Naive thymus-derived CD4-positive, alpha-beta T cell (primary cell): Measurements from ENCODE around the gene RBPJ. TPM values are rescaled to one million over a fixed set of nuclear protein-coding genes. Genes with fewer than 3 reads are reported as not detected.

ENCODE experiments used
- ATAC-seq: fragments of 150-1000 bp; cut with Tn5 transposase; 2 replicates; pipeline ENCODE4 v1.10.0; 2021; ENCODE audit warnings: mild to moderate bottlenecking, moderate library complexity
- CTCF ChIA-PET: fragments of 350-600 bp; sonication (Branson Sonifier 250); formaldehyde crosslinking; loops from one replicate; lab custom pipeline; 2021; ENCODE audit warnings: antibody characterized with exemption; lab: Charles Lee
- POLR2A ChIA-PET: fragments of 350-600 bp; sonication (Branson Sonifier 250); formaldehyde crosslinking; loops from one replicate; lab custom pipeline; 2021; ENCODE audit warnings: antibody characterized with exemption, inconsistent platforms; lab: Charles Lee
- DNase-seq, 9 donors: peaks; one replicate each; pipeline versions ENCODE4 v3.0.0 to v3.0.0-alpha.2; 2020 to 2022; ENCODE audit warnings: mixed read lengths in 1 of 9
- H3K27ac ChIP-seq: one replicate; pipeline ENCODE4 v1.7.0; 2013; ENCODE audit warnings: mild to moderate bottlenecking, low read depth, low read length, moderate library complexity
- H3K27me3 ChIP-seq, 2 donors: one replicate each; pipeline ENCODE4 v1.7.0; 2013; ENCODE audit warnings: low read length in 2 of 2, mild to moderate bottlenecking in 2 of 2, moderate library complexity in 2 of 2; ENCODE audit not compliant: control insufficient read depth in 2 of 2, insufficient read depth in 2 of 2
- H3K36me3 ChIP-seq, 3 experiments: 1 replicate in 2 of 3; 2 replicates in 1 of 3; pipeline ENCODE4 v1.7.0; 2013; ENCODE audit warnings: low read length in 3 of 3, mild to moderate bottlenecking in 3 of 3, moderate library complexity in 1 of 3; ENCODE audit not compliant: insufficient read depth in 3 of 3, control insufficient read depth in 2 of 3
- H3K4me1 ChIP-seq, 2 donors: one replicate each; pipeline ENCODE4 v1.7.0; 2013; ENCODE audit warnings: low read length in 2 of 2, mild to moderate bottlenecking in 2 of 2, moderate library complexity in 1 of 2; ENCODE audit not compliant: control insufficient read depth in 2 of 2, insufficient read depth in 2 of 2
- H3K4me3 ChIP-seq: 2 replicates; pipeline ENCODE4 v1.7.0; 2013; ENCODE audit warnings: mild to moderate bottlenecking, low read length
- H3K9me3 ChIP-seq, 3 experiments: 1 replicate in 2 of 3; 2 replicates in 1 of 3; pipeline ENCODE4 v1.7.0; 2013; ENCODE audit warnings: low read length in 3 of 3; ENCODE audit not compliant: control insufficient read depth in 2 of 3
- H3K27ac Mint-ChIP-seq, 9 donors: one replicate each; pipeline ENCODE4 v1.8.0; 2020 to 2022; ENCODE audit warnings: mixed read lengths in 9 of 9, mild to moderate bottlenecking in 8 of 9, moderate library complexity in 5 of 9, inconsistent platforms in 2 of 9
- H3K27me3 Mint-ChIP-seq, 5 donors: one replicate each; pipeline ENCODE4 v1.8.0; 2021 to 2022; ENCODE audit warnings: mixed read lengths in 5 of 5, mild to moderate bottlenecking in 1 of 5
- H3K36me3 Mint-ChIP-seq, 5 donors: one replicate each; pipeline ENCODE4 v1.8.0; 2020 to 2022; ENCODE audit warnings: mixed read lengths in 5 of 5, mild to moderate bottlenecking in 3 of 5, inconsistent platforms in 1 of 5
- H3K4me1 Mint-ChIP-seq, 7 donors: one replicate each; pipeline ENCODE4 v1.8.0; 2020 to 2022; ENCODE audit warnings: mixed read lengths in 7 of 7, mild to moderate bottlenecking in 3 of 7, inconsistent platforms in 1 of 7
- H3K4me3 Mint-ChIP-seq, 10 donors: one replicate each; pipeline ENCODE4 v1.8.0; 2020 to 2022; ENCODE audit warnings: mild to moderate bottlenecking in 10 of 10, mixed read lengths in 10 of 10, moderate library complexity in 6 of 10, inconsistent platforms in 2 of 10
- H3K9me3 Mint-ChIP-seq, 11 donors: one replicate each; pipeline ENCODE4 v1.8.0; 2020 to 2022; ENCODE audit warnings: mixed read lengths in 11 of 11, mild to moderate bottlenecking in 4 of 11, inconsistent platforms in 1 of 11, moderate library complexity in 1 of 11
- intact Hi-C, 2 donors: fragments of 100-400 bp; cut with micrococcal nuclease; formaldehyde crosslinking; loops; one replicate each; pipeline ENCODE4 v1.15.1; 2023
- polyA plus RNA-seq, 2 donors: library from polyadenylated mRNA; unstranded; fragments of 300-500 nt; fragmentation: Illumina TruSeq; gene quantifications; one replicate each; pipeline ENCODE4 v1.2.3, GENCODE V29; 2021
- total RNA-seq, 6 experiments: library from RNA in 5 of 6; stranded (reverse) in 5 of 6; gene quantifications; 1 replicate in 5 of 6; 2 replicates in 1 of 6; pipeline ENCODE4 v1.2.3 and lab custom pipeline; 2021 to 2026

RBPJ gene
- total and polyA plus RNA-seq, 7 experiments from 2014 or later, result 48.1 to 144 (median 68.5) TPM

DNA sequence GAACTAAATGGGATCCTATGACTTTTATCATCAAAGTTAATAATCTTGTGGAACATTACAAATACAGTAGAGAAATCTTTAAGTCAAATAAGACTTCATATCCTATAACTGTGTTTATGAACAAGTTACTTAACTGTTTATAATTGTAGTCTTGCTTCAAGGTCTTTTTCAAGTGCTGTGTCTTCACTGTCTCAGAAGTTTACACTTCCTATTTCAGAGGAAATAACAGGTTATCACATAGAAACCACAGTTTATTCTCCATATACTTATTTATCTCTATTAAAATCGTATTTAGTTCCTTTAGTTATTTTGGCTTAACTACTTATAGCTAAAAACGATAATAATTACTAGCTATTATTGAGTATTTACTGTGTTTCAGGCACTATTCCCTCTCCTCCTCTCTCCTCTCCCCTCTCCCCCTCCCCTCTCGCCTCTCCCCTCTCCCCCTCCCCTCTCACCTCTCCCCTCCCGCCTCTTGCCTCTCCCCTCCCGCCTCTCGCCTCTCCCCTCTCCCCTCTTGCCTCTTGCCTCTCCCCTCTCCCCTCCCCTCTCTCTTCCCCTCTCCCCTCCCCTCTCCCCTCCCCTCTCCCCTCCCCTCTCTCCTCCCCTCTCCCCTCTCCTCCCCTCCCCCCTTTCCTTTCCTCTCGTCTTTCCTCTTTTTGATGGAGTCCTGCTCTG is 63.7 kb downstream of the RBPJ start:
- Mint-ChIP-seq H3K4me1 (peaks cover 9 to 47% (median 34%) of the 10 kb centered on the region in 7 donors), H3K9me3 (peaks cover 0 to 19% (median 3%) of the 10 kb centered on the region in 11 donors), H3K4me3 (no peak overlapping the region), H3K36me3 (peaks cover 14 to 33% (median 31%) of the 10 kb centered on the region in 5 donors), H3K27me3 (no peaks in the 10 kb centered on the region), H3K27ac (no peak overlapping the region)
- DNase-seq (no peak), ATAC-seq (peak; percentile 29)
- ChIA-PET POLR2A (no interaction called here), CTCF (no interaction called here)
- H3K27ac ChIP-seq, result no peak overlapping the region
- H3K36me3 ChIP-seq, result peaks cover 0 to 12% (median 0%) of the 10 kb centered on the region in 3 experiments
- H3K4me3 ChIP-seq, result no peak overlapping the region
- no peaks in the 10 kb centered on the region for H3K27me3 ChIP-seq
- peaks cover 0 to 3% (median 0%) of the 10 kb centered on the region in 3 experiments for H3K9me3 ChIP-seq
- intact Hi-C loops, result no loop called here
- peaks cover 3 to 4% of the 10 kb centered on the region in 2 donors for H3K4me1 ChIP-seq

DNA sequence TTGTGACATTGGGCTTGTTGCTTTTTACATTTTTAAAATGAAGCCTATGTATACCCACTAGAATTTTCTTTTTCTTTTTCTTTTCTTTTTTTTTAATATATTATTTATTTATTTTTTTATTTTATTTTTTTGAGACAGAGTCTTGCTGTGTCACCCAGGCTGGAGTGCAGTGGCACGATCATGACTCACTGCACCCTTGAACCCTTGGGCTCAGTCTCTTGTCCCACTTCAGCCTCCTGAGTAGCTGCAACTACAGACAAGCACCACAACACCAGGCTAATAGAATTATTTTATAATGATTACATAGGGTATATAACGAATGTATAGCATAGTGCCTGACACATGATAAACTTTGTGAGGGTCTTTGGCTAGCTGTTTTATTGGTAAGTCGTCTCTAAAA is 64.9 kb downstream of the RBPJ start:
- Mint-ChIP-seq H3K27ac (no peak overlapping the region), H3K9me3 (peaks cover 0 to 19% (median 3%) of the 10 kb centered on the region in 11 donors), H3K4me3 (no peak overlapping the region), H3K27me3 (no peaks in the 10 kb centered on the region), H3K4me1 (peaks cover 7 to 38% (median 29%) of the 10 kb centered on the region in 7 donors), H3K36me3 (peaks cover 14 to 42% (median 39%) of the 10 kb centered on the region in 5 donors)
- ATAC-seq (no peak), DNase-seq (no peak)
- CTCF ChIA-PET, result interaction anchor here (1.0 kb wide), 1 partner anchor 55 kb away, joined by 3 read pairs; no protein-coding TSS in a partner anchor
- H3K4me1 ChIP-seq, result peaks cover 3 to 4% of the 10 kb centered on the region in 2 donors
- peaks cover 0 to 12% (median 0%) of the 10 kb centered on the region in 3 experiments for H3K36me3 ChIP-seq
- H3K4me3 ChIP-seq, result no peak overlapping the region
- H3K27me3 ChIP-seq, result no peaks in the 10 kb centered on the region
- intact Hi-C loops, result no loop called here
- H3K27ac ChIP-seq, result no peak overlapping the region
- POLR2A ChIA-PET, result interaction anchor here (0.7 kb wide), 1 partner anchor 9 kb away, joined by 4 read pairs; no protein-coding TSS in a partner anchor
- peaks cover 0 to 3% (median 0%) of the 10 kb centered on the region in 3 experiments for H3K9me3 ChIP-seq

- Histone ChIP-seq H3K36me3 (peaks cover 0 to 12% (median 0%) of the 10 kb centered on the region in 3 experiments), H3K27ac (no peak overlapping the region), H3K4me1 (peaks cover 3 to 4% of the 10 kb centered on the region in 2 donors), H3K4me3 (no peak overlapping the region), H3K9me3 (peaks cover 0 to 3% (median 0%) of the 10 kb centered on the region in 3 experiments), H3K27me3 (no peaks in the 10 kb centered on the region)
- Mint-ChIP-seq H3K4me1 (peaks cover 4 to 31% (median 28%) of the 10 kb centered on the region in 7 donors), H3K9me3 (peaks cover 0 to 19% (median 3%) of the 10 kb centered on the region in 11 donors), H3K36me3 (peaks cover 14 to 44% (median 42%) of the 10 kb centered on the region in 5 donors), H3K27me3 (no peaks in the 10 kb centered on the region), H3K27ac (no peak overlapping the region), H3K4me3 (no peak overlapping the region)
- intact Hi-C loops, result no loop called here
- ChIA-PET POLR2A (interaction anchor here (0.7 kb wide), 1 partner anchor 10 kb away, joined by 4 read pairs; no protein-coding TSS in a partner anchor), CTCF (interaction anchor here (0.6 to 1.0 kb wide), 2 partner anchors 56 to 59 kb away, joined by 3 to 5 read pairs; no protein-coding TSS in a partner anchor)
- DNase-seq (no peak), ATAC-seq (no peak)
Observed at GRCh38 chr4:26386386-26386785, 65.6 kb downstream of the RBPJ start.

GRCh38 chr4:26388671-26389070 is 67.9 kb downstream of the RBPJ start:
- DNase-seq (no peak), ATAC-seq (no peak)
- POLR2A ChIA-PET, result no interaction called here
- Histone ChIP-seq H3K27me3 (no peaks in the 10 kb centered on the region), H3K4me3 (no peak overlapping the region), H3K4me1 (peaks cover 0 to 3% of the 10 kb centered on the region in 2 donors), H3K27ac (no peak overlapping the region), H3K36me3 (peaks cover 0 to 12% (median 0%) of the 10 kb centered on the region in 3 experiments), H3K9me3 (peaks cover 0 to 3% (median 0%) of the 10 kb centered on the region in 3 experiments)
- no peak overlapping the region for H3K4me3 Mint-ChIP-seq
- CTCF ChIA-PET, result no interaction called here
- no peaks in the 10 kb centered on the region for H3K27me3 Mint-ChIP-seq
- intact Hi-C loops, result no loop called here
- peaks cover 4 to 20% (median 12%) of the 10 kb centered on the region in 7 donors for H3K4me1 Mint-ChIP-seq
- H3K36me3 Mint-ChIP-seq, result peaks cover 14 to 52% (median 51%) of the 10 kb centered on the region in 5 donors
- H3K27ac Mint-ChIP-seq, result peak overlapping the region in 1 of 9 donors; percentile 40
- H3K9me3 Mint-ChIP-seq, result peaks cover 0 to 19% (median 3%) of the 10 kb centered on the region in 11 donors

GRCh38 chr4:26397086-26397485 is 76.3 kb downstream of the RBPJ start:
- Histone ChIP-seq H3K27ac (no peak overlapping the region), H3K9me3 (no peaks in the 10 kb centered on the region), H3K27me3 (no peaks in the 10 kb centered on the region), H3K4me1 (no peaks in the 10 kb centered on the region), H3K36me3 (no peaks in the 10 kb centered on the region), H3K4me3 (no peak overlapping the region)
- no peak for ATAC-seq
- peaks cover 8 to 44% (median 15%) of the 10 kb centered on the region in 7 donors for H3K4me1 Mint-ChIP-seq
- no peaks in the 10 kb centered on the region for H3K9me3 Mint-ChIP-seq
- intact Hi-C loops, result loop anchor here in 1 of 2 donors (5.0 kb wide), 1 partner anchor 35 kb away; no protein-coding TSS in a partner anchor
- H3K4me3 Mint-ChIP-seq, result peak overlapping the region in 1 of 10 donors; percentile 24
- H3K27ac Mint-ChIP-seq, result peak overlapping the region in 6 of 9 donors; percentile 2 to 62 (median 39)
- no peak for DNase-seq
- H3K27me3 Mint-ChIP-seq, result no peaks in the 10 kb centered on the region
- peaks cover 0 to 34% (median 18%) of the 10 kb centered on the region in 5 donors for H3K36me3 Mint-ChIP-seq
- ChIA-PET POLR2A (interaction anchor here (0.7 kb wide), 1 partner anchor 78 kb away, joined by 8 read pairs; no protein-coding TSS in a partner anchor), CTCF (no interaction called here)

- H3K4me1 ChIP-seq, result no peaks in the 10 kb centered on the region
- no peak overlapping the region for H3K4me3 ChIP-seq
- DNase-seq (no peak), ATAC-seq (no peak)
- H3K27ac ChIP-seq, result no peak overlapping the region
- Mint-ChIP-seq H3K27me3 (no peaks in the 10 kb centered on the region), H3K4me1 (peaks cover 12 to 60% (median 15%) of the 10 kb centered on the region in 7 donors), H3K9me3 (peaks cover 0 to 10% (median 0%) of the 10 kb centered on the region in 11 donors), H3K36me3 (peaks cover 0 to 42% (median 22%) of the 10 kb centered on the region in 5 donors), H3K27ac (no peak overlapping the region), H3K4me3 (no peak overlapping the region)
- CTCF ChIA-PET, result interaction anchor here (0.7 to 1.4 kb wide), 3 partner anchors 11 to 318 kb away, joined by 3 to 6 read pairs (median 3); no protein-coding TSS in a partner anchor
- POLR2A ChIA-PET, result no interaction called here
- intact Hi-C loops, result no loop called here
- H3K9me3 ChIP-seq, result peaks cover 0 to 2% (median 0%) of the 10 kb centered on the region in 3 experiments
- H3K27me3 ChIP-seq, result no peaks in the 10 kb centered on the region
- H3K36me3 ChIP-seq, result no peaks in the 10 kb centered on the region
Observed at GRCh38 chr4:26400132-26400531, 79.3 kb downstream of the RBPJ start.
